HG02943 (cell line): Measurements from ENCODE around the gene TEX19.
"Not testable (repeated sequence)": the region's sequence is repeated elsewhere in the genome, so short reads cannot be mapped to it uniquely, and the experiment has no call there.

Experiments
- ATAC-seq: cut with Tn5 transposase; IDR thresholded peaks from one replicate; pipeline ENCODE4 v1.9.1; 2021; ENCODE audit warnings: mild to moderate bottlenecking, low read depth, moderate library complexity; ENCODE audit not compliant: unreplicated experiment

TEX19 gene

GRCh38 chr17:82333279-82334171 is 25.5 kb upstream of the TEX19 start, which contains the start of gene SECTM1:
TSS of gene SECTM1 (minus strand) at chr17:82333766. CDS start at chr17:82327240, 6,526 bp downstream.
- no peak for ATAC-seq

- no peak for ATAC-seq
Measured at GRCh38 chr17:82334204-82334621, 24.8 kb upstream of the TEX19 start.

GRCh38 chr17:82334622-82335394 is 24.2 kb upstream of the TEX19 start:
- no peak for ATAC-seq

- no peak for ATAC-seq
Measured at GRCh38 chr17:82338858-82339633, 20.0 kb upstream of the TEX19 start.

- ATAC-seq, result no peak
Measured at GRCh38 chr17:82339634-82340580, 19.1 kb upstream of the TEX19 start.

GRCh38 chr17:82342361-82343079 is 16.5 kb upstream of the TEX19 start:
- no peak for ATAC-seq

- ATAC-seq, result no peak
Measured at GRCh38 chr17:82343560-82343959, 15.5 kb upstream of the TEX19 start.

- no peak for ATAC-seq
Measured at GRCh38 chr17:82344175-82344907, 14.7 kb upstream of the TEX19 start.

- ATAC-seq, result no peak
Measured at GRCh38 chr17:82345151-82345976, 13.7 kb upstream of the TEX19 start.

GRCh38 chr17:82346342-82347300 is 12.4 kb upstream of the TEX19 start:
- no peak for ATAC-seq

GRCh38 chr17:82347994-82348393 is 11.1 kb upstream of the TEX19 start:
- not testable (repeated sequence) for ATAC-seq

GRCh38 chr17:82348434-82348833 is 10.6 kb upstream of the TEX19 start:
- no peak for ATAC-seq

GRCh38 chr17:82348866-82349265 is 10.2 kb upstream of the TEX19 start:
- no peak for ATAC-seq

GRCh38 chr17:82349287-82349701 is 9.8 kb upstream of the TEX19 start:
- ATAC-seq, result no peak

- ATAC-seq, result no peak
Measured at GRCh38 chr17:82350182-82351030, 8.6 kb upstream of the TEX19 start.
